ENCODE results near the gene SLC38A8. TPM values are rescaled to one million over a fixed set of nuclear protein-coding genes. Genes with fewer than 3 reads are reported as not detected.
A peak's percentile ranks its signal among the peaks of the same experiment; 100 is the strongest.

SLC38A8 gene
- total and polyA plus RNA-seq, 9 donors = 0.62 to 0.98 (median 0.66) TPM; not detected in 6

DNA sequence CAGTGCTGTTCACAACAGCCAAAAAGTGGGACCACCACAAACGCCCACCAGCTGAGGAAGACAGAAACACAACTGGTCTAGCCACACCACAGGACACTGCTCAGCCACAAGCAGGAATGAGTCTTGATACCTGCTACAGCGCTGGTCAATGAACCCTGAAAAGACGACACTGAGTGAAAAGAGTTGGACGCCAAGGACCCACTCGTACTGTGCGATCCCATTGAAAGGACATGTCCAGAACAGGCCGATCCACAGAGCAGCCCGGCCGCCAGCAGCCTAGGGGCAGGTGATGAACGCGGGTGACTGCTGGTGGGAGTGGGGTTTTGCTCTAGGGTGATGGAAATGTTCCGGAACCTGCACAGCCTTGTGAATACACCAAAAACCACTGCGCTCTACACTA, 10.6 kb upstream of the SLC38A8 start:
- Histone ChIP-seq H3K36me3 (no peaks in the 10 kb centered on the region), H3K4me3 (no peak overlapping the region), H3K27ac (no peak overlapping the region), H3K27me3 (no peaks in the 10 kb centered on the region), H3K4me1 (ENCODE audit: insufficient read depth) (no peaks in the 10 kb centered on the region), H3K9me3 (no peaks in the 10 kb centered on the region)
- DNase-seq = peak in 1 of 5 donors; percentile 18
- WGBS, 3 donors = 89 to 92% (median 90%) methylated on average over 13 of the region's 13 CpGs
- intact Hi-C loops (cut with DNase I) = no loop called here
- TF ChIP-seq POLR2A (IDR thresholded peaks at IDR 0.05) (no peak), CTCF (IDR thresholded peaks at IDR 0.05) (no peak), EP300 (IDR thresholded peaks at IDR 0.05) (no peak)

GRCh38 chr16:84052071-84052622, 9.6 kb upstream of the SLC38A8 start:
- Histone ChIP-seq H3K9me3 (no peaks in the 10 kb centered on the region), H3K36me3 (no peaks in the 10 kb centered on the region), H3K27ac (no peak overlapping the region), H3K4me1 (ENCODE audit: insufficient read depth) (no peaks in the 10 kb centered on the region), H3K4me3 (no peak overlapping the region), H3K27me3 (no peaks in the 10 kb centered on the region)
- TF ChIP-seq CTCF (IDR thresholded peaks at IDR 0.05) = no peak
- no peak for TF ChIP-seq EP300 (IDR thresholded peaks at IDR 0.05)
- no peak for TF ChIP-seq POLR2A (IDR thresholded peaks at IDR 0.05)
- WGBS, 3 donors = 83 to 86% (median 84%) methylated on average over 26 to 27 of the region's 27 CpGs
- intact Hi-C loops (cut with DNase I) = no loop called here
- DNase-seq = peak in 1 of 5 donors; percentile 26

DNA sequence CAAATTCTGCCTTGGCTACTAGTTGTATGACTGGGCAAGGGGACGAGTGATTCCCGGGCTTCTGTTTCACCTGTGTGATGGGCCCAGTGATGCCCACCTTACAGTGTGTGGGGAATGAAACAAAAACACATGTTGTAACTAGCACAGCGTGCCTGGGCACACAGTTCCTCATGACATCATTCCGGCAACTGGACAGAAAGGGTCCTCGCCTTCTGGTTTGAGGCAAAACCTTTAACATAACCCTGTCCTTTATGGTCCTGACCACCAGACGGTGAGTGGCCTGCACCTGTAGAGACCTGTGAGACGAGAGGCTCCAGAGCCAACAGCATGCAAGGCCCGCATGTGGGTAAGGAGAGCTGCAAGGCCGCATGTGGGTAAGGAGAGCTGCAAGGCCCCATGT, 7.7 kb upstream of the SLC38A8 start:
- Histone ChIP-seq H3K36me3 (no peaks in the 10 kb centered on the region), H3K4me3 (no peak overlapping the region), H3K9me3 (no peaks in the 10 kb centered on the region), H3K27ac (no peak overlapping the region), H3K27me3 (no peaks in the 10 kb centered on the region), H3K4me1 (ENCODE audit: insufficient read depth) (no peaks in the 10 kb centered on the region)
- WGBS, 3 donors = 80 to 91% (median 90%) methylated on average over 9 of the region's 9 CpGs
- intact Hi-C loops (cut with DNase I) = no loop called here
- no peak for TF ChIP-seq CTCF (IDR thresholded peaks at IDR 0.05)
- TF ChIP-seq POLR2A (IDR thresholded peaks at IDR 0.05) = no peak
- no peak for TF ChIP-seq EP300 (IDR thresholded peaks at IDR 0.05)
- peak in 1 of 5 donors; percentile 15 for DNase-seq

DNA sequence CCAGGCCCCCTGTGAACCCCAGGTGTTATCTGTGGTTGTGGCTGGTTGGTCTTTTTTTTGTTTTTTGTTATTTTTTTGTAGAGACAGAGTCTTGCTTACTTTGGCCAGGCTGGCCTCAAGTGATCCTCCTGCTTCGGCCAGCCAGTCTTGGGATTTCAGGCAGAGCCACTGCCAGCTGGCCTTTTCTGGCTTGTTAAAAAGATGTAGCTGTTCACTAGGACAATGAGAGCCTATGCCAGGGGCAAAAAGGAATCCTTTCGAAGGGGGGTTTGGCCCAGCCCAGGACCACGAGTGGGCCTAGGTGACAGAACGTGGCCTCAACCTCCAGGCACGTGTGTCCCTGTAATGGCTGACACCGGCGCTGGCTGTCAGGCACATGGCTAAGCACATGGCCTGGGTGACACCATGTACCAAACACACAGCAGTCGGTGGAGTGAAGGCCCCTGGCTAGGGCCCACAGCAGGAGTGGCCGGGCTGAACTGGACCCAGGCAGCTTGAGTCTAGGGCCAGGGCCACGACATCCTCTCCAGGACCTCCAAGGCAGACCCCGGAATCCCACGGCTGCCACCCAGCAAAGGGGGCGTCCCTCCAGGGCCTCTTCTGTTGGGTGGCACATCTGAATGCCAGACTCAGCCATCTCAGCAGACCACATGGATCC, 6.9 kb upstream of the SLC38A8 start:
- intact Hi-C loops (cut with DNase I) = loop anchor here in 1 of 4 donors (5.0 kb wide), 1 partner anchor 77 kb away; no protein-coding TSS in a partner anchor
- no peak overlapping the region for H3K4me3 ChIP-seq
- peak in 1 of 5 donors; percentile 28 for DNase-seq
- H3K9me3 ChIP-seq = no peaks in the 10 kb centered on the region
- H3K4me1 ChIP-seq (ENCODE audit: insufficient read depth) = no peaks in the 10 kb centered on the region
- no peaks in the 10 kb centered on the region for H3K36me3 ChIP-seq
- H3K27ac ChIP-seq = no peak overlapping the region
- TF ChIP-seq EP300 (IDR thresholded peaks at IDR 0.05) (no peak), CTCF (IDR thresholded peaks at IDR 0.05) (no peak), POLR2A (IDR thresholded peaks at IDR 0.05) (no peak)
- 77 to 85% (median 77%) methylated on average over 13 of the region's 13 CpGs for WGBS, 3 donors
- no peaks in the 10 kb centered on the region for H3K27me3 ChIP-seq
